NCI-H1105 (cell line): ENCODE results near the gene G6PC3.

Experiments used
- DNase-seq: peaks from one replicate; lab custom pipeline; 2025; lab: John Stamatoyannopoulos, UW

G6PC3 gene

DNA sequence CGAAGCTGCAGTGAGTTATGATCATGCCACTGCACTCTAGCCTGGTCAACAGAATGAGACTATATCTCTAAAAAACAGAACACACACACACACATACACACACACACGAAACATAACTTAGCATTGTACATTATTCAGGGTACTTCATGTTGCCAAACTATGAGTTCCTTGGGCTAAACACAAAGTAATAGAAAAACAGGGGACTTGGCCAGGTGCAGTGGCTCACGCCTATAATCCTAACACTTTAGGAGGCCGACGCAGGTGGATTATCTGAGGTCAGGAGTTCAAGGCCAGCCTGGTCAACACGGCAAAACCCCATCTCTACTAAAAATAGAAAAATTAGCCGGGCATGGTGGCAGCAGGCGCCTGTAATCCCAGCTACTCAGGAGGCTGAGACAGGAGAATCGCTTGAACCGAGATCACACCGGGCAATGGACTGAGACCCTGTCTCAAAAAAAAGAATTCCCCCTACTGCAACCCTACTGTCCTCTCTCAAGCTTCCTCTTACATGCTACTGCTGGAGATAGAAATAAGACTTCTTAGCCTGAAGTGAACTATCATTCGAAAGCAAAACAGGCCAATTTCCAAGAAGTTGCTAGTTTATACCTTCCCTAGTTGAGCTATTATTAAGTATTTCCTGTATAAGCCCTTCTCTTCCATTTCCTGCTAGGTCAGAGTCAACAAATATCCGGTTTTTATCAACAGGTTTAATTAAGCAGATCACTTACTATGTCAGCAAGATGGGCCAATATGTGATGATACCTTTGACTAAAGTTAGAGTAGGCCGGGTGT, 11.2 kb upstream of the G6PC3 start:
- DNase-seq: no peak

DNA sequence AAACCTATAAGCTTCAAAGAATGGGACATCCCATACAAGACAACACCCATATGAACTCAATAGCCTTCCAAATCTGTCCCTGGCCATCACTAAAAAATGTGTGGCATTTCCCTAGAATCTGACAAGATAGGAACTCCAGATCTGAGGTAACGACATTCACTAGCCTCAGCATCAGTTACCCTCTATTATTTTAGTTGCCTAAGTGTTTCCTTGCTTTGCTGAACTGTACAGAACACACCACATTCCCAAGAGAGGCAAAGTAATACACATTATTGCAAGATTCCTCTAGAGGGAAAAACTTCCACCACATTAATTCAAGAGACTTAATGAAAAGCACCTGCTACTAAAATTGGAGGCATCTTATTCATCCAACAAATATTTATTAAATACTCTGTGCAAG, 9.1 kb upstream of the G6PC3 start:
- DNase-seq: no peak

DNA sequence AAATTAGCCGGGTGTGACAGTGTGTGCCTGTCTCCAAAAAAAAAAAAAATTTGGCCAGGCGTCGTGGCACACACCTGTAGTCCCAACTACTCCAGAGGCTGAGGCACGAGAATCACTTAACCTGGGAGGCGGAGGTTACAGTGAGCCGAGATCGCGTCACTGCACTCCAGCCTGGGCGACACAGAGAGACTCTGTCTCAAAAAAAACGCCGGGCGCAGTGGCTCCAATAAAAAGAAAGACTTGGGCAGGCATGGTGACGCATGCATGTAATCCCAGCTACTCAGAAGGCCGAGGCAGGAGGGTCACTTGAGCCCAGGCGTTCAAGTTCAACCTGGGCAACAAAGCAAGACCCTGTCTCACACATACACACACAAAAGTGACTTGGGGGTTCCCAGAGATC, 7.7 kb upstream of the G6PC3 start:
- no peak for DNase-seq

GRCh38 chr17:44063704-44064639, 6.6 kb upstream of the G6PC3 start:
- no peak for DNase-seq

- no peak for DNase-seq
Observed at GRCh38 chr17:44065668-44066203, 4.8 kb upstream of the G6PC3 start.

DNA sequence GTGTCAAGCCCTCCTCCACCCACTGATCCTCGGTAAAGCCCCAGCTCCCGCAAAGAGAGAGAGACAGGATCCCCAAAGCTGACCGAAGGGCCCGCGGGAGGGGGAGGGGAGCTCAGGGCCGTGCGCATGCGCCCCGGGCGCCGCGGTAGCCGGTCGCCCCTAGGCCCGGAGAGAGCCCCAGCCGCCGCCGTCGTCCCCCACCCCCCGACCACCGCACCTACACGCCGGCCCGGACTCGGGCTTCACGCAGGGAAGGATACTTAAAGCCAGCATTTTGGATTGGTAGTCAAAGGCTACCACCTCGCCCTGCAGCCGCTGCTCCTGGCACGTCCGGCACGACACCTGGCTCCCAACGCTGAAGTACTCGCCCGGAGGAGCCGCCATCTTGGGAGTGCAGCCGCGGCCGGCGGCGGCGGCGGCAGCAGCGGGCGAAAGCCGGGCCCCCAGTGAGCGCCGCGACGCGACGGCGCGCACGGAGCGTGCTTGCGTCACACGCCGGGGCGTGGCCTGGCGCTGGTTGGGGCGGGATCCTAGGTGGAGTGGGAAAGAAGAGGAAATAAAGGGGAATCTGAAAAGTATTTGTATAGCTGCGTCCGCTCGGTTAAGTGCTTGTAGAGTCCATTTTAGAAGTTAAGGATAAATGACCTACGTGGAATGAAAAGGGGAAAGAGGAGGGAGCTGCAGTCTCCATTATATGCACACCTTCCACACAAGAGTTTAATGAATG, 4.2 kb upstream of the G6PC3 start, which contains the start of gene LSM12:
Gene LSM12 (minus strand): TSS at position 468 of the 727 bp plus-strand sequence. CDS start 84 bp downstream, at position 384.
- peak; percentile 77 for DNase-seq

DNA sequence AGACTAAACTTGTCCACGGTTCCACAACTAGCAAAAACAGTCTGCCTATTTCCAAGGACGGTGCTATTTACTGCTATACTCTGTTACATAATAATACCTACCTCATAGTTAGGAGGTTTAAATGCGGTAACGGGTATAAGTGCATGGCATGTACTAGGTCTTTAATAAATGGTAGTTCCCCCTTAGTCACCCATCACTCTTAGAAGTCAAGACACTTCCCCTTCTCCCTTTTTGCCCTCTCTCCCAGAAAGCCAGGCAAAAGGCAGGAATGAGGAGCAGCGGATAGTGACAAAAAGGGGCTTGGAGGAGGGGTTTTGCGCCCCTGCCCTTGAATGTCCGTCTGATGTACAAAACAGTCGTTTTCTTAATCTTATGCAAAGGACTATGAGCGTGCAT, 3.0 kb upstream of the G6PC3 start:
- DNase-seq: no peak

GRCh38 chr17:44069974-44070454, 521 bp upstream of the G6PC3 start:
- no peak for DNase-seq

- no peak for DNase-seq
Observed at GRCh38 chr17:44071198-44071520, 624 bp downstream of the G6PC3 start.

- no peak for DNase-seq
Observed at GRCh38 chr17:44071772-44072171, 1.2 kb downstream of the G6PC3 start.

DNA sequence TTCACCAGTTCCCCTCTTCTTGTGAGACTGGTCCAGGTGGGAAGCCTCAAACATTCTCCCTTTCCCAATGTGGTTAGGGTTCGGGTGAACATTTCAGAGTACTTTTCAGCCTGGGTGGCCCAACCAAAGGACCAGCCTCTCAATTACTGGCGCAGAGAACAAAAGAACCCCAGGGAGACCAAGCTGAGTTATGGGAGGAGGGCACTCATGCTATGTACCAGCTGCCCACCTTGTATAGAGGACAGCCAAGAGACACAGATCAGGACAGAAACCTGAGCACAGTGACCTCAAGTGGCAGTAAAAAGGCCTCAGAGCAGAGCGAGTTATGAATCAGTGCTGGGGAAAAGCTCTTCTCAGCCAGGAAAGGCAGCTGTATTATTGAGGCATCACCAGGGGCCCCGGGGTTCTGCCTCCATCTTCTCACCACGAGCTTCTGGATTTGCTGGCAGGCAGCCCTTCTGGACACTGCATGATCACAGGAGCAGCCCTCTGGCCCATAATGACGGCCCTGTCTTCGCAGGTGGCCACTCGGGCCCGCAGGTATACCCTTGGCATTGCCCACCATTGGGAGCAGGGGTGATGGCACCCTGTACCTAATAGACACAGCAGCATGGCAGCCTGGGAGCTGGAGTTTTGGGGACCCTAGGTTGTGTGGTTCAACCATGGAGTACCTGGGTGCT, 3.8 kb downstream of the G6PC3 start:
- no peak for DNase-seq

DNA sequence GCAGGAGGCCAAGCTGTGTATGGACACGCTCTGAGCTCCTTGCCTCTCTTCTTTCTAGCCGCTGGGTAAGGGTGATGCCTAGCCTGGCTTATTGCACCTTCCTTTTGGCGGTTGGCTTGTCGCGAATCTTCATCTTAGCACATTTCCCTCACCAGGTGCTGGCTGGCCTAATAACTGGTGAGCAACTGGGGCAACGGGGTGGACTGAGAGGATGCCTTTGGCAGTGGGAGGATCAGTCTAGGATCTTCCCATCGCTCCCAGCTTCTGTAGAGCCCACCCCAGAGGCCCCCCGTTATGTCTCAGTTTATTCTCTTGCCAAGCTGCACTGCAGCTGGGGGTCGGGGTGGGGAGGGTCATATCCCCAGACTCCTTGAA, 4.4 kb downstream of the G6PC3 start:
- no peak for DNase-seq

DNA sequence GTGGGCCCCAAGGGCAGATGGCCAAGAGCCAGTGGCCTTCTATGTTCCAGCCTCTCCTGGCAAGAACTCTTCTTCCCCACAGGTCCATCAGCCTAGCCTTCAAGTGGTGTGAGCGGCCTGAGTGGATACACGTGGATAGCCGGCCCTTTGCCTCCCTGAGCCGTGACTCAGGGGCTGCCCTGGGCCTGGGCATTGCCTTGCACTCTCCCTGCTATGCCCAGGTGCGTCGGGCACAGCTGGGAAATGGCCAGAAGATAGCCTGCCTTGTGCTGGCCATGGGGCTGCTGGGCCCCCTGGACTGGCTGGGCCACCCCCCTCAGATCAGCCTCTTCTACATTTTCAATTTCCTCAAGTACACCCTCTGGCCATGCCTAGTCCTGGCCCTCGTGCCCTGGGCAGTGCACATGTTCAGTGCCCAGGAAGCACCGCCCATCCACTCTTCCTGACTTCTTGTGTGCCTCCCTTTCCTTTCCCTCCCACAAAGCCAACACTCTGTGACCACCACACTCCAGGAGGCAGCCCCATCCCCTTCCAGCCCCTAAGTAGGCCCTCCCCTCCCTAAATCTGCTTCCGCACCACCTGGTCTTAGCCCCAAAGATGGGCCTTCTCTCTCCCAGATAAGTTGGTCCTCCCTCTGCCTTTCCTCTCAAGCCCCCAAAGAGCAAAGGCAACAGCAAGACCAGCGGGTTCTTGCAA, 5.2 kb downstream of the G6PC3 start:
- no peak for DNase-seq

GRCh38 chr17:44076716-44077594, 6.4 kb downstream of the G6PC3 start:
- DNase-seq: no peak

DNA sequence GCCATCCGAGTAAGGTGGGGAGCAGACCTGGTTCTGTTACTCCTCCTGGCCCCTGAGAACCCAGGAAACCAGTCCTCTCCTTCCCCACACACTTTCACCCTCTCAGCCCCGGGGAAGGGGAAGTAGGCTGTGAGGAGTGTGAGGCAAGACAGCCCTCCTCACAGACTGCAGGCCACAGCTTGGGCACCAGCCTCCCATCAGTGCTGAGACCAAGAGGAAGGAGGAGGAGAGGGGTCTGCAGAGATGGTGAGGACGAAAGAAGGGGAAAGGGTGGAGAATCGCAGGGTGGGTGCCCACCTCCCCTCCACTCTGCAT, 7.0 kb downstream of the G6PC3 start:
- no peak for DNase-seq

GRCh38 chr17:44078412-44078811, 7.9 kb downstream of the G6PC3 start:
- no peak for DNase-seq

DNA sequence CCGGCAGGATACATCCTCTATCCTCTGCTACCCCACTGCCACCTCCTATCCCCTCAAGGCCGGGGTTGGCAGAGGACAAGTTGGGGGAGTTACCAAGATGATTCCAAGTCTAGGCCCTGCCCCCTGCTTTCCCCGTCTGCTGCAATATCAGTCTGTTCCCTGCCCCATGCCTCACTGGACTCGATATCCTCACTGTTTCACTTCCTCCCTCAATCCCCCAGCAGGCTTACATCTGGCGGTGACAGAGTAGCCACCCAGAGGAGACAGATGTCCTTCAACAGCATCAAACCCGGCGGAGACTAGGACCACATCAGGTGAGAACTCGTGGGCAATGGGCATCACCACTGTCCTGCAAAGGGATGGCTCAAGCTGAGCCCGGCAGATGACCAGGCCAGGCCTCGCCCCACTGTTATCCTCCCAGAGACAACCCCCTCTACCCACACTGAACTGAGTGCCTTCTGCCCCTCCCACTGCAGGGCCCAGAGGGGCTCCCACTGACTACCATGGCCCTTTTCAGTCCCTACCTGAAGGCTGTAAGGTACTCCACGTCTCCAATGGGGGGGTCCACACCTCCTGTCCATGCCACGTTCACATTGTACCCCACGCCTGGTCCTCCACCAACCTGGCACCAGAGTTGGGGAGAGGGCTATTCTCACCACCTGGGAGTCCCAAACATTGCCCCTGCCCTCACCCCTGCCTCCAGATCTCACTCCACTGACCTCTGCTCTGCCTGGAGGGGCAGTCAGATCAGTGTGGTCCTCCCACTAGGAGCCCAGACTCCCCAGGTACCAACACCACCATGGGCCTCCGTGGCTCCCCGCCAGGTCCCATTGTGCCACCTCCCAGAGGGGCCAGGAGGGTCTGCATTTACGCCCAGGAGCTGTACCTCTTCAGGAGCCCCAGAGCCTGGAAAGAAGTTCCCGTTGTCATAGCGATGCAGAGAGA, 9.6 kb downstream of the G6PC3 start:
- no peak for DNase-seq

DNA sequence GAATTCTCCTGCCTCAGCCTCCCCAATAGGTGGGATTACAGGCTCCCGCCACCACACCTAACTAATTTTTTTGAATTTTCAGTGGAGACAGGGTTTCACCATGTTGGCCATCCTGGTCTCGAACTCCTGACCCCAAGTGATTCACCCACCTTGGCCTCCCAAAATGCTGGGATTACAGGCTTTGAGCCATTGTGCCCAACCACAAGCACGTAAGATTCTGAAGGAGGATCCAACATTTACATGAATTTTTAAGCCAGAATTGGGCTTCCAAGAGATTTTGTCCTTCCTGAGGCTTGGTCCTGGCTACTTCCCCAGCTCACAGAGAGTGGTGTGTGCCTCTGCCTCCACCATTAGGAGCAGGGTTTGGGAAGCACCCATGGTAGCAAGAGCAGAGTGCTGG, 11.1 kb downstream of the G6PC3 start:
- no peak for DNase-seq
